Fibroblast of skin of right quadriceps (primary cell): ENCODE results near the gene IMPACT.
A peak's percentile ranks its signal among the peaks of the same experiment; 100 is the strongest.

ENCODE experiments used
- DNase-seq: peaks from one replicate; pipeline ENCODE4 v3.0.0-alpha.2; 2013

IMPACT gene

GRCh38 chr18:24485681-24486080 lies 59.2 kb downstream of the IMPACT start:
- no peak for DNase-seq

DNA sequence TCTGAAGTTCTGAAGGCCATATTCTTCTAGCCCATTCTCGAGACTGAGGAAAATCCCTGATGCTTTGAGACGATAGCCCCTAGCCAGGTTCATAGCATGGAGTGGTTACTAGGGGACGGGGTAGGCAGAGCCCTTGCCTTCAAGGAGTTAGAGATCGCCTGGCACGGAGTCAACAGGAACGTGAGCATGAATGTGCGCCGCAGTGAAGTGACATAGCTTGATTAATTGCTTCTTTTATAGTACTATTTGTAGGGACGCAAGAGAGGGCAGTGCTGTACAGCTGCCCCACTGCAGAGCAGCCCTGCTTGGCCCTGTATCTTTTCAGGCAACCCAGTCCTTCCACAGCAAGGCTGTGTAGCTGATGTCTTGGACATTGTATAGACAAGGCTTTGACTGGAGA lies 60.2 kb downstream of the IMPACT start:
- DNase-seq = no peak

DNA sequence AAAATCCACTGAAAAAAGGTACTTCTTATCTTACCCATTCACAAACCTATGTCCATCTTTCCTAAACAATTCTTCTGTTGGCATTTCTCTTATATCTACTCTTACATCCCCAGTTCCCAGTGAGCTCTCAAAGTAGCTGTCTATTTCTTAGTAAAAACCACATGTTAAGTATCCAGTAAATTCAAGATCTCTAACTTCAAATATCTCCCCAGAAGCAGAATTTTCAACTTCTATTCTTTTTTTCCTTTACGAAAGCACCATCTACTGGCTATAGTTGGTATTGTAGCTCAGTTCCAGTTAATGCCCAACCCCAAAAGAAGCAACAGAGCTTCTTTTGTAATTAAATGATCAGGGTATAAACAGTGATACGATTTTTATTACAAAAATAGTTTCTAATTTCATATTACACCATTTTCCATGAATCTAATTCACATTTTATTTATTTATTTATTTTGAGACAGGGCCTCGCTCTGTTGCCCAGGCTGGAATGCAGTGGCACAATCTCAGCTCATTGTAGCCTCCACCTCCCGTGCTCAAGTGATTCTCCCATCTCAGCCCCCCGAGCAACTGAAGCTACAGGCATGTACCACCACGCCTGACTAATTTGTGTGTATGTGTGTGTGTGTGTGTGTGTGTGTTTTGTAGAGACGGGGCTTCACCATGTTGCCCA lies 62.5 kb downstream of the IMPACT start:
- DNase-seq = peak; percentile 28

DNA sequence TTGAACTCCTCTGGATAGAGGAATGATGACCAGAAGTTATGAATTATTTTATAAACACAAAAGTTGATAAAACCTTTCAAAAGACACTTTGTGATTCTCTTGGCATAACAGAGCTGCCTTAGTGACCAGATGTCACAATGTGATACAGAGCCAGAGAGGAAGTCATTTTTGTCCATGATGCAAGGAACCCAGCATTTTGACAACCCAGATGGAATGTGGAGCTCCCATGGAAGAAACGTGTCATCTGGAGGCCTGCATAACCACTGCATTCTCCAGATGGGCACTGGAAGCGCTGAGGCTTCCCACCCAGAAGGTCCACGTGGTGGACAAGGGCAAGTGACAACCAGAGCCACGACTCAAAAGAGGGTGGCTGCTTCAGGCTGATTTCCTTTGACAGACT lies 64.1 kb downstream of the IMPACT start:
- peak; percentile 45 for DNase-seq

- no peak for DNase-seq
Measured at GRCh38 chr18:24491927-24492834, 65.7 kb downstream of the IMPACT start.

DNA sequence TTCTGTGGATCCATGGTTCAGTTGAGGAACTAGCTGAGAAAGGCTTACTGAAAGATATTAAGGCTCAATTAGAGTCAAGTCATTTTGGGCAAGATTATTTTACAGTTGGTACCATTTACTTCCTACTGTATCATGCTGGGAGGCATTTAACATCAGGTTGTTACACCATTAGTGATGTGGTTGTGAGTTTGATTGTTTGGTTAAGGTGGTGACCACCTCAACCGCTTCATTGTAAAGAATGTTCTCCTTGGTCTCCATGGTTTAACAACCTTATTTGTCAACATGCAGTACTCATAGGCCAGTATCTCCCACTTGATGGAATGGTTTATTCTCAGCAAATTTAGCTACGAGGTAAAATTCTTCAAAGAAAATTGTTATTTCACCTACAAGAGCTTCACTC lies 68.1 kb downstream of the IMPACT start:
- no peak for DNase-seq

DNA sequence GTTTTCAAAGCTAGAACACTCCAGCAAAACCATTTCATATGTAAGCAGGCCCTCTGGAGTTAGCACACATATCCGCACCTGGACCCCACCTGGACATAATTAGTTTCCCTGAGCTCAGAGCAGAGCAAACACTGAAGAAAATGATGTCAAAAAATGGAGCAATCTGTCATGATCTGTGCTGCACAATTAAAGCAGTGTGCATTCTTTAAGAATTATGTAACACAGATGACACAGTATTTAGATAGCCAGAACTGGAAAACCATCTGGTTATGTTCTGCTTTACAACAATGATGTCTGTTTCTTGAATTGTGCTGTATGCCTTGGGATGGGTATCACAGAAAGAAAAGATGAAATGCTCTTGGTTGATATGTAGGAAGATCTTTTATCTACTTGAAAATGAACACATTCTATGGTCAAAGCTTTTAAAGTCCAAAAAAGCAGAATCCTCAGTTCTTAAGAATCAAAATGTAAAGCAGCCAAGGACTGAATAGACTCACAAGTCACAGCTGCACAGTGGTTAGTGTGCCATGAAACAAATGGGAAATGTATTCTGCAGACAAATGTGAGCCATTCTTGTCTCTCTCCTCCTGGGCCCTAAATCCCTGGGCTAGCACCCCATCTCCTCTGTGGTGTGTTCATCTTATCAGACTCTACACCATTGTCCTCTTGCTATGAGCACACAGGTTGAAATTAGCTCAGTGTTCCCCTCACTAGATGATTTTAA lies 70.7 kb downstream of the IMPACT start:
- DNase-seq = peak; percentile 85

DNA sequence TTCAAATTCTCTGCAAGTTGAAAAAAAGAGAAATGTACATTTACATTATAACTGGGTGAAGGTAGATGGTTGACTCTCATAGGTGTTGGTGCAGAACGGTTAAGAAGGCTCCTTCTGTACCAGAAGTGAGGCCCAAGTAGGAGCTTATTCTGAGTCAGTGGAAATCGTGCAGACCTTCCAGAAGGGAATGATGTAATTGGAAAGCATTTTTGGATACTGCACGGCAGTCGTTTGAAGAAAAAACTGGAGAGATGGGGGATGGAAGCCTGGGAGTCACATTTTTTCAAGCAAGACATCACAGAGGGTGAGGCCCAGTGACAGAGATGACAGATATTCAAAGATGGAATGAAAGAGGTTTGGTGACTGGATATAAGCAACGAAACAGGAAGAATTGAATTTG lies 73.3 kb downstream of the IMPACT start:
- peak; percentile 81 for DNase-seq

- peak; percentile 19 for DNase-seq
Measured at GRCh38 chr18:24500217-24500616, 73.7 kb downstream of the IMPACT start.

GRCh38 chr18:24500766-24501165 lies 74.3 kb downstream of the IMPACT start:
- DNase-seq = peak; percentile 11

- no peak for DNase-seq
Measured at GRCh38 chr18:24502667-24503523, 76.4 kb downstream of the IMPACT start.
